ENCODE data around the gene DSTYK.

The DSTYK gene

DNA sequence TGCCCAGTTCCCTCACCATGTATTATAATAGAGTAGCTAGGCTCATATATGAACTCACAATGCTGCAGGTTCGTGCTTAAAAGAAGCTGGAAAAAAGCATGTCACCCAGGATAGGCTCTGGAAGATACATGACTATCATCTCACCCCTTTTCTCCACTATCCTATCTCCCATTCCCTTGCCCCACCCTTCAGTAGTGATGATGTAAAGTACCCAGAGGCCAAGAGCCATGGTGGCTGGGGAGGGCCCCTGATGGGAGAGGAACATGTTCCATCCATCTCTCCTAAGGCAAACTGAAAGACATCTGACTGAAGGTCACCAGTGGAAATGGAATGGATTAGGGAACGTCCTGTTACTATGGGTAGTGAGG lies 69.4 kb downstream of the DSTYK start:
- no peak for TF ChIP-seq Cebpa-rat (IDR thresholded peaks at IDR 0.05)
- Histone ChIP-seq H3K27ac (no peak overlapping the region), H4K20me1 (no peaks in the 10 kb centered on the region), H3K4me2 (peak overlapping the region in 3 of 11 experiments; percentile 10 to 74 (median 46); a peak in 7 of 22 replicates), H3K4me3 (no peak overlapping the region), H3K4me1 (peaks cover 0 to 13% (median 2%) of the 10 kb centered on the region in 10 experiments; a peak in 6 of 20 replicates), H3K9ac (peak overlapping the region in 1 of 11 experiments; percentile 40; a peak in 1 of 22 replicates), H3K9me3 (replicated peaks in 1 of 11) (no peaks in the 10 kb centered on the region), H3K36me3 (peaks cover 0 to 18% (median 4%) of the 10 kb centered on the region in 11 experiments; a peak in 11 of 22 replicates), H3K27me3 (no peaks in the 10 kb centered on the region)

GRCh38 chr1:205141236-205142101 lies 70.0 kb downstream of the DSTYK start:
- Histone ChIP-seq H3K9me3 (replicated peaks in 1 of 11) (no peaks in the 10 kb centered on the region), H3K27ac (no peak overlapping the region), H3K4me3 (no peak overlapping the region), H3K4me1 (peaks cover 0 to 13% (median 2%) of the 10 kb centered on the region in 10 experiments; a peak in 6 of 20 replicates), H4K20me1 (no peaks in the 10 kb centered on the region), H3K9ac (peak overlapping the region in 1 of 11 experiments; percentile 40; a peak in 1 of 22 replicates), H3K4me2 (peak overlapping the region in 3 of 11 experiments; percentile 10 to 74 (median 46); a peak in 7 of 22 replicates), H3K27me3 (no peaks in the 10 kb centered on the region), H3K36me3 (peaks cover 0 to 12% (median 0%) of the 10 kb centered on the region in 11 experiments; a peak in 3 of 22 replicates)
- no peak for TF ChIP-seq Cebpa-rat (IDR thresholded peaks at IDR 0.05)

DNA sequence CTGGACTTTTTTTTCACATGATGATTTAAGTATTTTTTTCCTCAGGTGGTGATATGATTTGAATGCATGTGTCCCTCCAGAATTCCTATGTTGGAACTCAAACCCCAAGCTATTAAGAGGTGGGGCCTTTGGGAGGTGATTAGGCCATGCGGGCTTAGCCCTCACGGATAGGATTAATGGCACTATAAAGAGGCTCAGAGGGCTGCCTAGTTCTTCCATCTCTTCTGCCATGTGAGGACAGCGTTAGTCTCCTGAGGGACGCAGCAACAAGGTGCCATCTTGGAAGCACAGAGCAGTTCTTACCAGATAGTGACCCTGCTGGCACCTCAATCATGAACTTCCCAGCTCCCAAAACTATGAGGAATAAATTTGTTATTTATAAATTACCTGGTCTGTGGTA lies 71.4 kb downstream of the DSTYK start:
- no peak for TF ChIP-seq Cebpa-rat (IDR thresholded peaks at IDR 0.05)
- no peaks in the 10 kb centered on the region for H4K20me1 ChIP-seq
- H3K27ac ChIP-seq: no peak overlapping the region
- no peaks in the 10 kb centered on the region for H3K27me3 ChIP-seq
- peaks cover 0 to 13% (median 2%) of the 10 kb centered on the region in 10 experiments; a peak in 6 of 20 replicates for H3K4me1 ChIP-seq
- H3K4me3 ChIP-seq: no peak overlapping the region
- no peaks in the 10 kb centered on the region for H3K36me3 ChIP-seq
- H3K9me3 ChIP-seq (replicated peaks in 1 of 11): no peaks in the 10 kb centered on the region
- no peak overlapping the region for H3K9ac ChIP-seq
- no peak overlapping the region for H3K4me2 ChIP-seq

GRCh38 chr1:205137901-205138300 lies 73.6 kb downstream of the DSTYK start:
- peaks cover 0 to 13% (median 2%) of the 10 kb centered on the region in 10 experiments; a peak in 6 of 20 replicates for H3K4me1 ChIP-seq
- no peak for TF ChIP-seq Cebpa-rat (IDR thresholded peaks at IDR 0.05)
- H3K4me3 ChIP-seq: no peak overlapping the region
- H3K27me3 ChIP-seq: no peaks in the 10 kb centered on the region
- no peak overlapping the region; a peak in 1 of 22 replicates for H3K27ac ChIP-seq
- peak overlapping the region in 2 of 11 experiments; percentile 37 to 39; a peak in 2 of 22 replicates for H3K4me2 ChIP-seq
- H3K9ac ChIP-seq: no peak overlapping the region
- no peaks in the 10 kb centered on the region for H3K9me3 ChIP-seq (replicated peaks in 1 of 11)
- H4K20me1 ChIP-seq: no peaks in the 10 kb centered on the region
- H3K36me3 ChIP-seq: no peaks in the 10 kb centered on the region

DNA sequence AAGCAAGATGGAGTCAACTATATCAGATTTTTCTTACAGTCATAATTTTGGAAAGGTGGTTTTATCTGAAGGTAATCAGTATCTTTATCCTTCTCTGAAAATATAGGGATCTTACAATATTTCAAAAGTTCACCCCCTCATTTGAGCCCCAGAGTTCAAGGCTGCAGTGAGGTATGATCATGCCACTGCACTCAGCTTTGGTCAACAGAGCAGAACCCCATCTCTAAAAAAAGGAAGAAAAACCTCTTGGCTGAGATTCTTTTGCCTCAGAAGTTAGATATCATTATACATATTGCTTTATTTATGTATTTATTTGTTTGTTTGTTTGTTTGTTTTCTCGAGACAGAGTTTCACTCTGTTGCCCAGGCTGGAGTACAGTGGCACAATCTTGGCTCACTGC lies 78.2 kb downstream of the DSTYK start:
- Histone ChIP-seq H3K9ac (no peak overlapping the region), H3K27me3 (no peaks in the 10 kb centered on the region), H3K36me3 (no peaks in the 10 kb centered on the region), H3K9me3 (replicated peaks in 1 of 11) (no peaks in the 10 kb centered on the region), H3K4me3 (no peak overlapping the region), H3K27ac (no peak overlapping the region), H4K20me1 (no peaks in the 10 kb centered on the region), H3K4me1 (peaks cover 0 to 4% (median 0%) of the 10 kb centered on the region in 10 experiments; a peak in 3 of 20 replicates), H3K4me2 (no peak overlapping the region)
- no peak for TF ChIP-seq Cebpa-rat (IDR thresholded peaks at IDR 0.05)

- H3K4me3 ChIP-seq: no peak overlapping the region
- H3K27ac ChIP-seq: no peak overlapping the region
- no peaks in the 10 kb centered on the region for H3K9me3 ChIP-seq (replicated peaks in 1 of 11)
- H3K27me3 ChIP-seq: no peaks in the 10 kb centered on the region
- no peaks in the 10 kb centered on the region for H4K20me1 ChIP-seq
- H3K4me1 ChIP-seq: no peaks in the 10 kb centered on the region
- no peak overlapping the region for H3K9ac ChIP-seq
- no peak for TF ChIP-seq Cebpa-rat (IDR thresholded peaks at IDR 0.05)
- H3K4me2 ChIP-seq: no peak overlapping the region
- no peaks in the 10 kb centered on the region for H3K36me3 ChIP-seq
Measured at GRCh38 chr1:205129447-205130029, 82.0 kb downstream of the DSTYK start.

DNA sequence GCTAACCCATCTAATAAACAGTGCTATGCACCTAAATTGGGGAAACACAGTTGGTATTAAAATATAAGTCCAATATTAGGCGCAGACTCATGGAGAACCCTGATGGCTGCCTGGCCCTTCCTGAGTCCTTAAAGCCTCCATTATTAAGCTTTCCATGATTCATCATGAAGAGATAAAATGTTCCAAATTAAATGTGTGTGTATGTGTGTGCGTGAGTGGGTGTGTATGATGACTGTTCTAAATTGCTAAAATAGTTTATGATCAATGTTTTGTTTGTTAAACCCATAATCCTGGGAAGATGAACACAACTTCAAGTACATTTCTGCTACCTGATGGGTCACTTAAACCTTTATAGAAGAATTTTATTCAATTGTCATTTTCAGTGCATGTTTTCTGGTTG lies 83.5 kb downstream of the DSTYK start:
- no peak overlapping the region for H3K27ac ChIP-seq
- H3K27me3 ChIP-seq: no peaks in the 10 kb centered on the region
- no peak overlapping the region for H3K4me3 ChIP-seq
- no peaks in the 10 kb centered on the region for H3K9me3 ChIP-seq (replicated peaks in 1 of 11)
- H3K9ac ChIP-seq: no peak overlapping the region
- H3K4me1 ChIP-seq: peaks cover under 1 to 3% (median 2%) of the 10 kb centered on the region in 10 experiments; a peak in 17 of 20 replicates
- no peak overlapping the region for H3K4me2 ChIP-seq
- TF ChIP-seq Cebpa-rat (IDR thresholded peaks at IDR 0.05): no peak
- no peaks in the 10 kb centered on the region for H3K36me3 ChIP-seq
- H4K20me1 ChIP-seq: no peaks in the 10 kb centered on the region

GRCh38 chr1:205127646-205128045 lies 83.9 kb downstream of the DSTYK start:
- Histone ChIP-seq H3K4me2 (no peak overlapping the region), H3K27me3 (no peaks in the 10 kb centered on the region), H3K36me3 (no peaks in the 10 kb centered on the region), H4K20me1 (no peaks in the 10 kb centered on the region), H3K4me3 (no peak overlapping the region), H3K9ac (no peak overlapping the region), H3K9me3 (replicated peaks in 1 of 11) (no peaks in the 10 kb centered on the region), H3K27ac (no peak overlapping the region), H3K4me1 (peaks cover 5 to 7% (median 7%) of the 10 kb centered on the region in 10 experiments; a peak in 18 of 20 replicates)
- no peak for TF ChIP-seq Cebpa-rat (IDR thresholded peaks at IDR 0.05)

GRCh38 chr1:205124726-205125125 lies 86.8 kb downstream of the DSTYK start:
- Histone ChIP-seq H3K9me3 (replicated peaks in 1 of 11) (no peaks in the 10 kb centered on the region), H3K4me2 (no peak overlapping the region), H4K20me1 (peaks cover 0 to 20% (median 13%) of the 10 kb centered on the region in 11 experiments; a peak in 10 of 22 replicates), H3K4me1 (peaks cover 22 to 25% (median 23%) of the 10 kb centered on the region in 10 experiments), H3K4me3 (no peak overlapping the region), H3K36me3 (peaks cover 0 to 7% (median 0%) of the 10 kb centered on the region in 11 experiments; a peak in 3 of 22 replicates), H3K9ac (no peak overlapping the region), H3K27ac (no peak overlapping the region), H3K27me3 (no peaks in the 10 kb centered on the region)
- TF ChIP-seq Cebpa-rat (IDR thresholded peaks at IDR 0.05): no peak

Data from BLaER1 treated with 17β-estradiol and CSF1 and Interleukin-3, amounts not matched to agents 10 nM and 100 nM (cell line).